GM19397 (cell line): ENCODE measurements around the gene CACNG7.
"Not testable (repeated sequence)": the region's sequence is repeated elsewhere in the genome, so short reads cannot be mapped to it uniquely, and the experiment has no call there.

Experiments
- ATAC-seq: cut with Tn5 transposase; IDR thresholded peaks from one replicate; pipeline ENCODE4 v1.9.1; 2021; ENCODE audit warnings: mild to moderate bottlenecking, moderate library complexity; ENCODE audit not compliant: unreplicated experiment

CACNG7 gene

DNA sequence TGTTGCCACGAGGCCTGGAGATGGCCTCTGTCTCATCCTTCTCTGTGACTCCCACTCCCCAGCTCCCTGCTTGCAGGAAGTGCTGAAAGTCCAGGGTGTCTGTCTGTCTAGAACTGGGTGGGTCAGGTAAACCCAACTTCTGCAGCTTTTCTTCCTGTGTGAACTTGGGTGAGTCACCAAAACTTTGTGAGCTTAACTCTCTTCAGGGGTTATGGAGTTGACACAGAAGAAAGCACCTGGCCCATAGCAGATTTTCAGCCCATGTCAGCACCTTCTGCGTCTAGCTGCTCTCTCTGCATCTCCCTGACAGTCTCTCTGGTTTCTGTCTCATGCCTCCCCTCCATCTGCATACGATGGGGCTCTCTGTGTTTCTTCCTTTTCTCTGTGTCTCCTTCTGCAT, 4.2 kb upstream of the CACNG7 start:
- no peak for ATAC-seq

DNA sequence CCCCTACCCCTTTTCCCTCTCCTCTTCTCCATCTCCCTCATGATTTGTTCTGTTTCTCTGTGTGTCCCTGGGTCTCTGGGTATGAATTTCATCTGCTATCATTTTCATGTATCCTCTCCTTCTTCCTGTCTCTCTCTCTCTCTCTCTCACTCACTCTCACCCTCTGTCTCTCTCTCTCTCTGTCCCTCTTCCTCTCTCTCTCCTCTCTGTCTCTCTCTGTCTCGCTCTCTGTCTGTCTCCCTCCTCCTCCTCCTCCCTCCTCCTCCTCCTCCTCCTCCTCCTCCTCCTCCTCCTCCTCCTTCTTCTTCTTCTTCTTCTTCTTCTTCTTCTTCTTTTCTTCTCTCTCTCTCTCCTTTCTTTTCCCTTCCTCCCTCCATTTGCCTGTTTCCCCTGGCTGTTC, 3.3 kb upstream of the CACNG7 start:
- ATAC-seq = no peak

DNA sequence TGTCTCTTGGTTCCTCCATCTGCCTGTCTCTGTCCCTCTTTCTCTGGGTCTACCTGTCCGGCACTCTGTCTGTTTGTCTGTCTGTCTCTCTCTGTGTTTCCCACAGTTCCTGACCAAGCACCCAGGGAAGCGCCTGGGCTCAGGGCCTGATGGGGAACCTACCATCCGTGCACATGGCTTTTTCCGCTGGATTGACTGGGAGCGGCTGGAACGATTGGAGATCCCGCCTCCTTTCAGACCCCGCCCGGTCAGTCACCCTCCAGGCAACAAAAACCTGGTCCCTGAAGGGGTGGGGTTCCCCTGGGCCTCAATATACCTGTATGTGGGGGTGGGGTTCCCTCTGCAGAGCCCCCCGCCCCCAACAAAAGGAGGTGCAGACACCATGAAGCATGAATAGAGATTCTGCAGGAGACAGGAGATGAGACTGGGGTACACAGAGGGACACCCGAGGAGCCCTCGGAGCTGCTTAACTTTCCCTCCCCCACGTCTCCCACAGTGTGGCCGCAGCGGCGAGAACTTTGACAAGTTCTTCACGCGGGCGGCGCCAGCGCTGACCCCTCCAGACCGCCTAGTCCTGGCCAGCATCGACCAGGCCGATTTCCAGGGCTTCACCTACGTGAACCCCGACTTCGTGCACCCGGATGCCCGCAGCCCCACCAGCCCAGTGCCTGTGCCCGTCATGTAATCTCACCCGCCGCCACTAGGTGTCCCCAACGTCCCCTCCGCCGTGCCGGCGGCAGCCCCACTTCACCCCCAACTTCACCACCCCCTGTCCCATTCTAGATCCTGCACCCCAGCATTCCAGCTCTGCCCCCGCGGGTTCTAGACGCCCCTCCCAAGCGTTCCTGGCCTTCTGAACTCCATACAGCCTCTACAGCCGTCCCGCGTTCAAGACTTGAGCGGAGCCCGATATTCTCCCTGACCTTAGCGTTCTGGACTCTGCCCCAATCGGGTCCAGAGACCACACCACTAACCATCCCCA, 2.6 kb upstream of the CACNG7 start:
- no peak for ATAC-seq

DNA sequence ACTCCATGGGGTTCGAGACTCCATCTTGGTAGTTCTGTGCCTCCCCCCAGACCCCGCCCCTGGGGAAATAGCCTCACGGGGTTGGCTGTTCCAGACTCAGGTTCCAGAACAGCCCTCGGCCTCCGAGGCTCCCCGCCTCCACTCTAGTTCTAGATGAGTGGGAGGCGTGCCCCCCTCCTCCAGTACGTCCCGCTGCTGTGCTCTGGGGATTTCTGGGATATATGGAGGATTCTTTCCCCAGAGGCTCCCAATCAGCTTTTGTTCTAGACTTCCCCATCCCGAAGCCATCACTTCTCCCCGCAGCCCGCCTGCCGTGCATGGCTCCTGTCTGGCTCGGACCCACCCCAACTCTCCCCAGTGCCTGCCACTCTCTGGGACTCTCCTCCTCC, 1.9 kb upstream of the CACNG7 start:
- ATAC-seq = no peak

DNA sequence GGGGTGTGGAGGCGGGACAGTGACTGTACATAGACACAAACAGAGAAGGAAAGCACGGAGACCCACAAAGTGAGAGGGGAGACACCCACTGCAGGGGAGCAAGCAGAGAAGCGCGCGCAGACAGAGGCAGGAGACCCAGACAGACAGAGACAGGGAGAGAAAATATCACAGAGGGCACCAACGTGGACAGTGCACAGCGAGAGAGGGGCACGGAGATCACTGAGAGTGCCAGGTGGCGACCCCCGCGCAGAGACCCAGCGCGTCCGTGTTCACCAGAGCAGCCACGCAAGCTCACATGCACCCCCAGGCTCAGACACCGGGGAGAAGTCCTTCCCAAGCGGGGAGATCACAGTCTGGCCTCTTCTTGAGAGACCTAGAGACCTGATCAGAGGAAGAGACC, 1.4 kb upstream of the CACNG7 start:
- no peak for ATAC-seq

DNA sequence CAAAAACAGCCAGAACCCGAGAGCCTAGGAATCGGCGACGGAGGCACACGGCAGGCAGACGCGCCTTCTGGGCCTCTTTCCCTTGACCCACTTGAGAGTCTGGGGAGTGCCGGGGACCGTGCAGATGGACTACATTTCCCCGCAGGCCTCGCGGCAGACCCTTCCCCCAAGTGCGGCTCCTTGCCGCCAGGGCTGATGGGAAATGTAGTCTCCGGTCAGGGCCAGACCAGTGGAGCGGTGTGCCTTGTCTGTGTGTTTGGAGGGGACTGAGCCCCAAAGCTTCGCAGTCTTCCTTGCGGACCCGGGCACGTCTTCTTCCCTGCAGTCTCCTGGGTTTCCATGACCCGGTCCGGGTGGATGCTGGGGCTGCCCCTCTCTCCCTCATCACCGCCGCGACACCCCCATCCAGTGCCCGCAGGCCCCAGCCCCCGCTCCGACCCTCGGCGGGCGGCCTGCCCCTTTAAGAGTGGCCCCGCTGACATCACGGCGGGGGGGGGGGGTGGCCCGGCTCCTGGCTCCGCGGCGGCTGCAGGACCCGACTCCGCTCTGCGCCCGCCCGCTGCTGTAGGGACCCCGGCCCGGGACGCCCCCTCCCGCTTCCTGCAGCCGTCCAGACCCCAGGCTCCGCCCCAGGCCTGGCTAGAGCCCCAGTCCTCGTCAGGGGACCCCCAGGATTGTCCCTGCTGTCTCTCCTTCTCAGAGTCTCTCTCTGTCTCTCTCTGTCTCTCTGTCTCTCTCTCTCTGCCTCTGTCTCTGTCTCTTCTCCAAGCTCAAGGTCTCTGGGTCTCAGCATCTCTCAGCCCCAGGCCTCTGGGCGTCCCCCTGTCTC, 758 bp upstream of the CACNG7 start:
- peak; percentile 57 for ATAC-seq

DNA sequence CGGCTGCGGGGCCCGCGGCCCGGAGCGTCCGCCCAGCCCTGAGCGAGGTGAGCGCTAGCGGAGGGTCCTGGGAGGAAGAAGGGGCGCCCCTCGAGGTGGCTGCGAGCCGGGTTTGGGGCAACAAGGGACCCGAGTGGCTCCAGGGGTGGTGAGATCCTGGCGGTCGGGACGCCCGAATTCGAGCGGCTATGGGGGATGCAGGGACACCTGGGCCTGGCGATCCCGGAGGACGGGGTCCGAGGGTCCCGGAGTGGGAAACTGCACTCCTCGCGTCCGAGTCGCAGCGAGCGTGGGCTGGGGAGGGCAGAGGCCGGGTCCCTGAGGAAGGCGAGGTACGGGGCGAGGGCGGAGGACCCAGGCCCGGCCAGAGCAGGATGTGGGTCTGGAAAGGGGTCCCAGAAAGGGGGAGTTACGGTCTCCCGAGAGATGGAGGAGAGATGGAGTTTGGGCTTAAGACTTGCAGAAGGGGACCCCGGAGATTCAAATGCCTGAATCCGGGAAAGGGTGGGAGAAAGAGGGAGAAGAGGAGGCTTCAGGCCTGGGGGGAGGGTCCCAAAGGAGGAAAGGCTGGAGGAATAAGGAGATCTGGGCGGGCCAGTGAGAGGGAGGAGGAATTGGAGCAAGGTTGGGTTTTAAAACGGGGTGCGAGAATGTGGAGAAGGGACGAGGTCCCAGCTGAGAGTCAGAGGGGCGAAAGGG, 542 bp downstream of the CACNG7 start:
- no peak for ATAC-seq

DNA sequence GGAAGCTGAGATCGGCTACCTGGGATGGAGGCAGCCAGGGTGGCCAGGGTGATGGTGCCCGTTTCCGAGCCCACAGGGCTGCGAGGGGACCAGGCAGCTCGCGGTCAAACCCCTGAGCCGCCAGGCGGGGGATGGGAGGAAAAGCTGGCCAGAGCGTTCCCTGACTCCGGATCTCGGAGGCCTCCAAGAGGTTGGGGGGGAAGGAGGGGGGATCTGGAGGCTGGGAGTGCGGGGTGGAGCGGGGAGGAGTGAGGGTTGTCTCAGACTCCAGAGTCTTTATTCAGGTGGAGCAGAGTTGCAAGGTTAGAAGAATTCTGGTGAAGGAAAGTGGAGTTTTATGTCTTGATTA, 1.1 kb downstream of the CACNG7 start:
- ATAC-seq = no peak

DNA sequence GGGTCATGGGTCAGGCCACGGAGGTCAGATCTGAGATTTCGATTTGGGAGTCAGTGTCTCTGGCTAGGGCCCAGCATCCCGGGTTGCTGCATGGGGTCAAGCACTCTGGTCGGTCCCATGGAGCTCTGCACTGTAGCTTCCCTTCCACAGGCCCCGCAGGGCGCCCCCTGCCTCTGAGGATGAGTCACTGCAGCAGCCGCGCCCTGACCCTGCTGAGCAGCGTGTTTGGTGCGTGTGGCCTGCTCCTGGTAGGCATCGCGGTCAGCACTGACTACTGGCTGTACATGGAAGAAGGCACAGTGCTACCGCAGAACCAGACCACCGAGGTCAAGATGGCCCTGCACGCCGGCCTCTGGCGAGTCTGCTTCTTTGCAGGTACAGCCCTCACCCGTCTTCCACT, 3.6 kb downstream of the CACNG7 start:
- no peak for ATAC-seq

DNA sequence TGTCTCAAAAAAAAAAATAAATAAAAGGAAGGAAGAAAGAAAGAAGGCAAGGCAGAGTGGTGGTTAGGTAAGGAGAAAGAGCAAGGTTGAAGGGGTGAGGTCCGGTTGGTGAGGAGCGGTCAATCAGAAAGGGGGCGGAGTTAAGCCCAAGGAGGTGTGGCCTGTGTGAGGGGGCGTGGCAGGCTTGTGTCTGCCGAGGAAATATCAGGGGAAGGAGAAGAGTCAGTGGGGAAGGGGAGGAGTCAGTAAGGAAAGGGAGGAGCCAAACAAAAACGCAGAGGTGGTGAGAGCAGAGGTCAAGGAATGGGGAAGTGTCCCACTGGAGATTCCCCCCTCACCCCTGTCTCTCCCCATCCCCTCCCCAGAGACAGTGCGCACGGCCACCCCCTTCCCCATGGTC, 5.9 kb downstream of the CACNG7 start:
- no peak for ATAC-seq

DNA sequence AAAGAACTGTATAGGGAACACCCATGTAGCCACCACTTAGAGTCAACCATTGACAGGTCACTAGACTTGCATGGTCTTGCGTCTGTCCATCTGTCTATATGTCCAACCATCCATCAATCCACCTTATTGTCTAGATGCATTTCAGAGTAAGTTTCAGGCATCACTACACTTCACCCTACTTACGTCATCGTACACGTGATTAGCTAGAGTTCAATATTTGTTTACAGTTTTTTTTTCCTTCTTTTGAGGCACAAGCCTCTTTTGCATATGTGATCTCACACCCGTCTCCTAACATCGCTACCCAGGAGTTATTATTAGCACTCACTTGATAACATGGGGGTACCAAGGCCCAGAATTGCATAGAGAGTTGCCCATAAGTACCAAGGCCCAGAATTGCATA, 6.9 kb downstream of the CACNG7 start:
- no peak for ATAC-seq

DNA sequence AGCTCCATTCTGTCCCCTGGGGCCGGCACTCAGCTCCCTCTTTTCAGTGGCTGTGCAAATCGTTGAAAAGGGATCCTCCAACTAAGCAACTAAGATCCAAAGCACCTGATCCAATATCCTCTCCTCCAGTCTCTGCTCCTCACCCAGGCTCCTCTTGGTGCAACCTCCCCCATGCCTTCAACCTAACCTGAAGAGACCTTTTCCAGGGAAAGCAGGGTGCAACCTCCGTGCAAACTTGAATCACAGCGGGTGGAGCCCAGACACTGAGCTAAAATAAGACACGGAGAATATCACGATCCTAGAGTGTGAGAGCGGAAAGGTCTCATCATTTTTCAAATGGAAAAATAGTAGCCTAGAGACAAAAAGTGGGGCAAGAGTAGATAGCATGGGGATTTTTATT, 8.3 kb downstream of the CACNG7 start:
- ATAC-seq = no peak

DNA sequence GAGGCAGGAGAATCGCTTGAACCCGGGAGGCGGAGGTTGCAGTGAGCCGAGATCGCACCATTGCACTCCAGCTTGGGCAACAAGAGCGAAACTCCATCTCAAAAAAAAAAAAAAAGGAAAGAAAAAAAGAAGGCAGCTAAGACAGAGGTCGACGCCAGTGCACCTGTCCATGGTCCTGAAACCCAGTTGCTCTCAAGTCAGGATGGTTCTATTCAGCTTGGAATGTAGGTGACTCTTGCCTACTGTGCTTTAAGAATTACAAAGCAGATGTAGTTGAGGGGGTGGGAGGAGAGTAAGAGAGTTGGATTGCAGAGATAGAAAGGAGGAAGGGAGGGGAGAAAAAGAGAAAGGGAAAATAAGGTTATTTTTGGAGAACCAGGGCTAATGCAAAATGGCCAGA, 18.7 kb downstream of the CACNG7 start:
- no peak for ATAC-seq

DNA sequence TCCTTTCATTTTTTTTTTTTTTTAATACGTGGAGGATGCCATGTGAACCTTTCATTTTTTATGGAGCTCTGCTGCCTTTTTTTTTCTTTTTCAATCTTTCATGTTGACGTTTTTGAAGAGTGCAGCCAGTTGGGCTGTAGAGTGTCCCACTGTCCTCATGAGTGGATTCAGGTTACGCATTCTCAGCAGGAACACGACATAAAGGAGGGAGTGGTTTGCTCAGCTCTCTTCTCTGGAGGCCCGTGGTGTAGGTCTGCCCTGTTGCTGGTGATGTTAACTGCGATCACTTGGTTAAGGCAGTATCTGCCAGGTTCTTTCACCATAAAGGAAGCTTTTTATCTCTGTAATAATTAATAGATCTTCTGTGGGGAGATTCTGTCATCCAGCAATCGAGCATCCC, 27.0 kb downstream of the CACNG7 start:
- no peak for ATAC-seq

DNA sequence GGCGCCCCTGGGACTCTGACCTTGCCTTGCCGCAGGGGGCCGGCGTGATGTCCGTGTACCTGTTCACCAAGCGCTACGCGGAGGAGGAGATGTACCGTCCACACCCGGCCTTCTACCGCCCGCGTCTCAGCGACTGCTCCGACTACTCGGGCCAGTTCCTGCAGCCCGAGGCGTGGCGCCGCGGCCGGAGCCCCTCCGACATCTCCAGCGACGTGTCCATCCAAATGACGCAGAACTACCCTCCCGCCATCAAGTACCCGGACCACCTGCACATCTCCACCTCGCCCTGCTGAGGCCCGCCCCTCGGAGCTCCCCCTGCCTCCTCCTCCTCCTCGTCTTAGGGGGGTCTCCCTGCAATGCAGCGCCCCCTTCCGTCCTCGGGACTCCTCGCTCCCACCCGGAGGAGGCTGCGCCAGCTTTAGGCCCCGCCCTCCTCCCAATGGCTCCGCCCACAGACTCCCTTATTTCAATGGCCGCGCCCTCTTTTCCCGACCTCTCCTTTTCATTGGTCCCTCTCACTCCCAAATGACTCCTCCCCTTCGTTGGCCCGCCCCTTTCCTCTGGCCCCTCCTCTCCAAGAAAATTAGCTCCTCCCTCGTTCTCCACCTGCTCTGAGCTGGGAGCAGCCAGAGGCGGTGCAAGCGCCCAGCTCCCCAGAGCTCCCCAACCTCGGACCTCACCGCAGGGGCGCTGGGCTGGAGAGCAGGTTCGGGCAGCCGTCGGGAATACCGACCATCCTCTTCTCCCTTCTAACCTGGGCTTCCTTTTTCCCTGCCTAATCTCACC, 33.1 kb downstream of the CACNG7 start:
- no peak for ATAC-seq

DNA sequence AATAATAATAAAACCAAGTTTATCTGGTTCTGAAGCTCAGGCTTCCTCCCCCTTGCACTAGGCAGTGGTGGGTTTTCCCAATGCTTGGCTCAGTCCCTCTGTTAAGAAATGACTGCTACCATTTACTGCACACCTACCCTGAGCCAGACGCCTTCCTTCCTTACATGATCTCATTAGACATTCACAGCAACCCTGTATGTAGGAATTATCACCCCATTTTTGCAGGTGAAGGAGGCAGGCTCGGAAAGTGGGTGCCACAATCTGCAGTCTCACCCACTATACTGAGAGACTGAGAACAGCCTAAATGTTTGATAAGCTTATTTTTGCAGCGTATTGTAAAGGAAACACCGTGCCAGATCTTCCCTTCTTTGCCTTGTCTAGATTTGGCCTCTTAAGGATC, 35.3 kb downstream of the CACNG7 start:
- no peak for ATAC-seq

DNA sequence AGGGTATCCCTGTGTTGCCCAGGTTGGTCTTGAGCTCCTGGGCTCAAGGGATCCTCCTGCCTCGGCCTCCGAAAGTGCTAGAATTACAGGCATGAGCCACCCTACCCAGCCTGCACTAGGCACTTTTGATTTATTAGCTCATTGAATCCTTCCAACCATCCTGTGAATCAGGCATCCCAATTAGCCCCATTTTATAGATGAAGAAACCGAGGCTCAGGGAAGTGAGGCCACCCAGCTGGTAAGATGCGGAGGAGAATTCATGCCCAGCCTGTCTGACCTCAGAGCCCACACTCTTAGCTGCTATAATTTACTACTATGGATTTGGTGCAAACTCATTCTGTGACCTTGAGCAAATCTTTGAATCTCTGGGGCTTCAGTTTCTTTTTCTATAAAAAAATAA, 35.9 kb downstream of the CACNG7 start:
- ATAC-seq = no peak

DNA sequence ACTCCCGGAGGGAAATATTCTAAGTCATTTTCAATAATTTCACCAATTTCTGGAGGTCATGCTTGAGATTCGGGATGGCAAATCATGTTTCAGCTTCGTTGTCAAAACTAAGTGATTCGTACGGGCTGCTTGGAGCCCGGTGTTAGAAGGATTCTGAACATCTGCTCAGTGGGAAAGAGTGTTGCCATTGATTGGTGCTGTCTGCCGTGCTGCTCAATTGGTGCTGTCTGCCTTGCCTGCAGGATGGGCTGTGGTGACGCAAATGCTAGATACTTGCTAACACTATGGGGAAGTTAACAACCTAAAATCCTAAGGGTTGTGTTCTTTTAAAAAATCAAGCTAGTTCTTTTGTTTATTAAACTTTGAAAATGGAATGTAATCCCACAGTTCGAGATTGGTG, 36.4 kb downstream of the CACNG7 start:
- no peak for ATAC-seq

DNA sequence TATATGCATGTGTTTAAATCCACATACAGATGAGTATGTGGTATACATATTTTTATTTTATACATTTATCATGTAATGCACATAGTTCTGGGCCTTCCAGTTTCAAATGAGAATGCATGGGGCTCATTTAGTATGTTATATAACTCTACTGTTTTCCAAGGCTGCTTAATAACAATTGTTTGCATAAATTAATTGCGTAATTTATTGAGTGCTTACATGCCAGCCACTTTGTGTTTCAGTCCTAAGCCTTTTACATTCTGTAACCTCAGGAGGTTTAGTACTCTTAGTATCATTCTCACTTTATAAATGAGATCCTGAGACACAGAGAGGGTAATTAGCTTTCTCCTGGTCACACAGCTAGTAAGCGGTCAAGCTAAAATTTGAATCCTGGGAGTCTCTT, 36.9 kb downstream of the CACNG7 start:
- no peak for ATAC-seq

DNA sequence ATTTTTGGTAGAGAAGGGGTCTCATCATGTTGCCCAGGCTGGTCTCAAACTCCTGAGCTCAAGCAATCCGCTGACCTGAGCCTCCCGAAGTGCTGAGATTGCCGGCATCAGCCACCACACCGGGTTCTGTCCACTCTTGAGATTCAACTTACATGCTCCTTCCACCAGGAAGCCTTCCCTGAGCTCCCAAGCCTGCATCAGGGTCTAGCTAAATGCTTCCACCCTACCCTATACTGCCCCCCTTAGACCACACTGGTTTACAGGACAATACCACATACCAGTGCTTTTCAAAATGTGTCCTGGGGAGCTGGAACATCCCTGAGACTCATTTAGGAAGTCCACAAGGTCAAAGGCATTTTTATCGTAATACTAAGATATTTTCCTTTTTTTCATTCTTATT, 38.5 kb downstream of the CACNG7 start:
- ATAC-seq = no peak

DNA sequence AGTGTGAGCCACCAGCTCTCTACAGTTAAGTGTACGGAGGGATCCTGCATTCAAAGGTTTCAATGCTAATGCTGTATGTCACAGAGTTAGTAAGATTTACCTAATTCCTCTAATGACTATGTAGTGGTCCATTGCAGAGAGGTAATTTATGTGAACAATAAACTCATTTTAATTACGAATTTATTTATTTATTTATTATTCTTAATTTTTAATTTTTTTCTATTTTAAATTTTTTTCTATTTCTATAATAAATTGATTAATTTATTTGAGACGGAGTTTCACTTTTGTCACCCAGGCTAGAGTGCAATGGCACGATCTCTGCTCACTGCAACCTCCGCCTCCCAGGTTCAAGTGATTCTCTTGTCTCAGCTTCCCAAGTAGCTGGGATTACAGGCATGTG, 39.5 kb downstream of the CACNG7 start:
- not testable (repeated sequence) for ATAC-seq
